ENCODE measurements around the gene CRTC1. TPM values are rescaled to one million over a fixed set of nuclear protein-coding genes. Genes with fewer than 3 reads are reported as not detected.
"Not testable (repeated sequence)": the region's sequence is repeated elsewhere in the genome, so short reads cannot be mapped to it uniquely, and the experiment has no call there.

CRTC1 gene
- total RNA-seq, 4 donors from 2014 or later, result 12.3 to 15.9 (median 13.1) TPM

GRCh38 chr19:18731562-18732008 lies 48.1 kb downstream of the CRTC1 start:
- no peak overlapping the region for H3K4me3 ChIP-seq (replicated peaks in 1 of 3)

GRCh38 chr19:18733196-18733647 lies 49.7 kb downstream of the CRTC1 start:
- Histone ChIP-seq H3K4me1 (peaks cover 25 to 36% of the 10 kb centered on the region in 2 donors), H3K4me3 (replicated peaks in 1 of 3) (no peak overlapping the region), H3K36me3 (no peaks in the 10 kb centered on the region), H3K27me3 (no peaks in the 10 kb centered on the region), H3K27ac (no peak overlapping the region), H3K9me3 (no peaks in the 10 kb centered on the region)
- intact Hi-C loops (cut with DNase I), result no loop called here
- no peak for TF ChIP-seq POLR2A (IDR thresholded peaks at IDR 0.05)
- TF ChIP-seq CTCF (IDR thresholded peaks at IDR 0.05), result no peak
- DNase-seq, result peak; percentile 38 to 44
- 36 to 43% methylated on average over 5 to 6 of the region's 11 CpGs for WGBS, 2 donors

More at GRCh38 chr19:18731562-18732008, 48.1 kb downstream of the CRTC1 start:
- DNase-seq, result no peak
- no peaks in the 10 kb centered on the region for H3K36me3 ChIP-seq
- TF ChIP-seq CTCF (IDR thresholded peaks at IDR 0.05) (no peak), POLR2A (IDR thresholded peaks at IDR 0.05) (no peak)
- no peak overlapping the region for H3K27ac ChIP-seq
- no peaks in the 10 kb centered on the region for H3K9me3 ChIP-seq
- H3K4me1 ChIP-seq, result peaks cover 25 to 32% of the 10 kb centered on the region in 2 donors
- intact Hi-C loops (cut with DNase I), result no loop called here
- 67 to 77% methylated on average over 5 to 11 of the region's 15 CpGs for WGBS, 2 donors
- no peaks in the 10 kb centered on the region for H3K27me3 ChIP-seq

- H3K4me1 ChIP-seq, result peaks cover 25 to 36% of the 10 kb centered on the region in 2 donors
- intact Hi-C loops (cut with DNase I); H3K9me3 ChIP-seq; H3K27me3 ChIP-seq; H3K4me3 ChIP-seq (replicated peaks in 1 of 3); DNase-seq; H3K36me3 ChIP-seq; H3K27ac ChIP-seq: not testable (repeated sequence)
- 88 to 90% methylated on average over 11 of the region's 11 CpGs for WGBS, 2 donors
Observed at GRCh38 chr19:18733762-18734332, 50.4 kb downstream of the CRTC1 start.

- no peak for DNase-seq
Observed at GRCh38 chr19:18735324-18735723, 51.8 kb downstream of the CRTC1 start.

GRCh38 chr19:18735752-18736151 lies 52.3 kb downstream of the CRTC1 start:
- peaks cover 32 to 43% of the 10 kb centered on the region in 2 donors for H3K4me1 ChIP-seq
- H3K4me3 ChIP-seq (replicated peaks in 1 of 3), result no peak overlapping the region
- H3K27ac ChIP-seq, result no peak overlapping the region
- no peak for TF ChIP-seq CTCF (IDR thresholded peaks at IDR 0.05)
- TF ChIP-seq POLR2A (IDR thresholded peaks at IDR 0.05), result no peak
- H3K9me3 ChIP-seq, result no peaks in the 10 kb centered on the region
- H3K36me3 ChIP-seq, result no peaks in the 10 kb centered on the region
- 38 to 46% methylated on average over 4 of the region's 9 CpGs for WGBS, 2 donors
- no peaks in the 10 kb centered on the region for H3K27me3 ChIP-seq
- peak; percentile 89 to 93 for DNase-seq
- intact Hi-C loops (cut with DNase I), result no loop called here

More at GRCh38 chr19:18735324-18735723, 51.8 kb downstream of the CRTC1 start:
- H3K9me3 ChIP-seq, result no peaks in the 10 kb centered on the region
- TF ChIP-seq POLR2A (IDR thresholded peaks at IDR 0.05), result no peak
- TF ChIP-seq CTCF (IDR thresholded peaks at IDR 0.05), result no peak
- intact Hi-C loops (cut with DNase I), result no loop called here
- WGBS, 2 donors, result 83 to 88% methylated on average over 8 to 9 of the region's 14 CpGs
- H3K27ac ChIP-seq, result no peak overlapping the region
- peaks cover 27 to 39% of the 10 kb centered on the region in 2 donors for H3K4me1 ChIP-seq
- H3K4me3 ChIP-seq (replicated peaks in 1 of 3), result no peak overlapping the region
- H3K27me3 ChIP-seq, result no peaks in the 10 kb centered on the region
- H3K36me3 ChIP-seq, result no peaks in the 10 kb centered on the region
